NCI-H526 treated with DMSO at 0.1 percent for 48 hours (cell line): Measurements from ENCODE around the gene COQ2.
"Not testable (repeated sequence)": the region's sequence is repeated elsewhere in the genome, so short reads cannot be mapped to it uniquely, and the experiment has no call there.

Experiments used
- DNase-seq: peaks from one replicate; lab custom pipeline; 2025; lab: John Stamatoyannopoulos, UW

The COQ2 gene

DNA sequence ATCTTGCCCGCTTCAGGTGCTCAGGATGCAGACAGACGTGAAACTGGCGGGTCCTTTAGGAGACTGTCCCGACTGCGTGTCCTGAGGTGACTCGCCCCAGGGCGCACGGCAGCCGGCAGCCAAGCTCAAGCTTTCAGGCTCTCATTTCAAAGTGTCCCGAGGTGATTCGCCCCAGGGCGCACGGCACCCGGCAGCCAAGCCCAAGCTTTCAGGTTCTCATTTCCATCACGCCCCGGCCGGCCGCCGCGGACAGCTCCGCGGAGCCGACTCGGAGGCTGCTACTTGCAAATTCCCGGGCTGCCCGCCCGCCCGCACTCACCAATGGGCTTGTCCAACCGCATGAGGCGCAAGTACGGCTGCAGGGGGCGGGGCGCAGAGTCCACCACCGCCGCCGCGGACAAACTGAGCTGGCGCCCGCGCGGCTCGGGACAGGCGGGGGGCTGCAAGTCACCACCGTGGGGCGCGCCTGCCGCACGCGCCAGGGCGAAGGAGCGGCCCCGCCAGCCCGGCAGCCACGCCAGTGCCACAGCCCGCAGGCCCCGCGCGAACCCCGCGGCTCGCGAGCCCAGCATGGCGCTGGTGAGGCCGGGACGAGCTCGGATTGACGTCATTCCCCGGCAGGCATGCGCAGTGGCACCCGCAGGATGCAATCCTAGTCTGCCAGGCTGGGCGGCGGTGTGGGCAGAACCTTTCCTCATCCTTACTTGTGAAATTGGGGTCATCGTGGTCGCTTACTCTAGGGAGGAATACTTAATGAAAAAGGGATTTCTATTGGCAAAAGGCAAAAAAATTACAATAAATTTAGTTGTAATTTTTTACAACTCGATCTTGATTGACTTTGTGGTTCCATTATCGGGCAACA is at the start of gene COQ2:
Gene COQ2, minus strand, starts transcription at position 606 of the 862 bp plus-strand sequence. Its CDS starts 34 bp downstream, at position 572.
- DNase-seq: peak; percentile 58

- no peak for DNase-seq
Observed at GRCh38 chr4:83331956-83332355, 47.4 kb upstream of the COQ2 start.

DNA sequence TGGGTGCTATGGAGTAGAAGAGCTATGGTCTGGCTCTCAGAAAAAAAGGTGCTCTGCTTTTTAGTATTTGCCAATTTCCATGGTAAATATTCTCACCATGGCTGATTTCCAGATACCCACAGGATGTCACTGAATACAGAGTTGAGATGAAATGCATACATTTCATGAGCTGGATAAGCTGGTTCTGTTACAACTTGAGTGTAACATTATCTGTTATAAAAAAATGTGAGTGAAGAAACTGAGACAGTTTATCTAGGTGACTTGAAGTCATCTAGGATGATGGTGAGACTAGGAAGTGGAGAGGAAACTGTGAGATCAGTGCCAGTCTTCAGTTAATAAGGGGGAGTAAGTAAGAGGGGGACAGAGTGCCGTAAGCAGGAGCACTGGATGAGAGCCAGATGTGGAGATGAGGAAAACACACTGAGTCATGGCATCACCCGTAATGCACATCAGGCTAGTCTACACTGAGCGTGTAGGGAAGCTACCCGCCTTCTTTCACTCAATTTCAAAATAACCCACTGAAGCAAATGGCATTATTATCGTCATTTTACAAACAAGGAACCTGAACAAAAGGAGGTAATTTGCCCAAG is 45.0 kb upstream of the COQ2 start:
- DNase-seq: no peak

DNA sequence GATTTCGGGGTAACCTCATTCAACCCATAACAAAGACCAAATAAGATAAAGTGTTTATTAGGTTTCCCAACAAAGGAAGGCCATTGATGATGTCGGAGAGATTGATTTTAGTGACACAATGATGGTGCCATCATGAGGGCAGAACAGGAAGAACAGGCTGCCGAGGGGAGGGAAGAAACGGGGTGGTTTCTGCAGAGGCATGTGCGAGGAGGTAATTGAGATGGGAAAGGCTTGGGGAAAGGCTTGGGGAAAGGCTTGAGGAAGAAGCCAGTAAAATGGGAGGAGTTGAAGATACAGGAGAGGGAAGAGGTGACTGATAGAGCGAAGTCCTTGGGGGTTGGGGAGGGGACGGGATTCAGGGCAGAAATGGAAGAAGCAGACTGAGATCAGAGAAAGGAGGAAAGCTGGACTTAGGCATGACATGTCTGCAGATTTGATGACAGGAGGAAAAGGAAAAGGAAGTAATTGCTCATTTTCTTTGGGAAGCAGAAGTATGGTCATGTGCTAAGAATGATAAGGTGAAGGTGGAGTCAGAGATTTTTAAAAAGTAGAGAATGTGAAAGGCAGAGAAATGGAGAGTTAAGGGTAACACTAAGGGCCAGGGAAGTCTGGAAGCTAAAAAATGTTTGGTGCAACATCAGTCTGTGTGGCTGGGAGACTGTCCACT is 44.1 kb upstream of the COQ2 start:
- DNase-seq: no peak

GRCh38 chr4:83326546-83326945 is 41.9 kb upstream of the COQ2 start:
- no peak for DNase-seq

DNA sequence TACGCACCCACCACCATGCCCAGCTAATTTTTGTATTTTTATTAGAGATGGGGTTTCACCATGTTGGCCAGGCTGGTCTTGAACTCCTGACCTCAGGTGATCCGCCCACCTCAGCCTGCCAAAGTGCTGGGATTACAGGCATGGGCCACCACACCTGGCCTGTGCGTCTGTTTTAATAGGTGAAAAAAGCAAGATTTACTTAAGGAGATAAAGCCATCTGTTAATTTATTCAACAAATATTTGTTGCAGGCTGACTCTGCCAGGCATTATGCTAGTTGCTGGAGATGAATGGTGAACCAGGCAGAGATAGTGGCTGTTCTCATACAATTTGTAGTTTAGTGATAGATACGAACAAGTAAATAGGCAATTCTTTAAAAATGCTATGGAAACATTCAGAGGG is 40.7 kb upstream of the COQ2 start:
- not testable (repeated sequence) for DNase-seq

DNA sequence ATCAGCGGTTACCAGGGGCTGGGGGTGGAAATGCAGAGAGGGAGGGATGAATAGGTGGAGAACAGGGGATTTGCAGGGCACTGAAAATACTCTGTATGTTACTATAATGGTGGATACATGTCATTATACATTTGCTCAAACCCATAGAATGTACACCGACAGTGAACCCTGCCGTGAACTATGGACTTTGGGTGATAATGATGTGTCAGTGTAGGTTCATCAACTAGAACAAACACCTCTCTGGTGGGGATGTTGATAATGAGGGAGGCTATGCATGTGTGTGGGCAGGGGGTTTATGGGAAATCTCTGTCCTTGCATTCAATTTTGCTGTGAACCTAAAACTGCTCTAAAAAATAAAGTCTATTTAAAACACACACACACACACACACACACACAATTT is 38.5 kb upstream of the COQ2 start:
- DNase-seq: no peak

DNA sequence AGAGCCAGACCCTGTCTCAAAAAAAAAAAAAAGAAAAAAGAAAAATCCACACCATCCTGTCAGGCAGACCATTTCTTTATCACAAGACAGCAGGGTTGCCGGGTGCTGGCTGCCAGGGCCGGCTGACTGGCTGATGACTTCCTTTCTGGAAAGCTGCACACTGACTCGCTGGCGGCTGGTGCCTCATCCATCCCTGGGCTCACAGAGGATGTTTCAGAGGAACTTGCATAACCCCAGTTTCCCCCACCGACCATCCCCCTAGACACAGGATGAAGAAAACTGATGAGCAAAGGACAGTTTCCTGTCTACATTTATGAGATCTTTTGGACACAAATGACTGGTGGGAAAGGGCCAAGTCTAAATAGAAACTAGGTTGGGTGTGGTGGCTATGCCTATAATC is 36.0 kb upstream of the COQ2 start:
- DNase-seq: no peak

DNA sequence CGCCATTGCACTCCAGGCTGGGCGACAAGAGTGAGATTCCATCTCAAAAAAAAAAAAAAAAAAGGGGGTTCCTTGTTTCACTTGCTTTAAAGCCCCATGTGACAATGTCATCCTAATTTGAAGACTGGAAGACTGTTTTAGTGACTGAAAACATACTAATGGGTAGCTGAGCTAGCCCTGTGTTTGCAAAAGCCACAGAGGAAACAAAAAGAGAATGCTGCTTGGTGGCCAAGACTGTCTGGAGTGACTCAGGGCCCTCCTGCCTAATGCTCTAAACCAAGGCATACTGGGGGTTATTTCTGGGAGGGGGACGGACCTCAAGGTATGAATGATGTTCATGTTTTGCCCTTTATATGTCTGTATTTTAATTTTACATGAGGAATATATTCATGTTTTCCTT is 34.1 kb upstream of the COQ2 start:
- no peak for DNase-seq

GRCh38 chr4:83317671-83318070 is 33.1 kb upstream of the COQ2 start:
- DNase-seq: no peak

GRCh38 chr4:83316459-83317165 is 32.0 kb upstream of the COQ2 start:
- DNase-seq: no peak

- DNase-seq: no peak
Observed at GRCh38 chr4:83315341-83315870, 30.8 kb upstream of the COQ2 start.

- no peak for DNase-seq
Observed at GRCh38 chr4:83308672-83309071, 24.1 kb upstream of the COQ2 start.

DNA sequence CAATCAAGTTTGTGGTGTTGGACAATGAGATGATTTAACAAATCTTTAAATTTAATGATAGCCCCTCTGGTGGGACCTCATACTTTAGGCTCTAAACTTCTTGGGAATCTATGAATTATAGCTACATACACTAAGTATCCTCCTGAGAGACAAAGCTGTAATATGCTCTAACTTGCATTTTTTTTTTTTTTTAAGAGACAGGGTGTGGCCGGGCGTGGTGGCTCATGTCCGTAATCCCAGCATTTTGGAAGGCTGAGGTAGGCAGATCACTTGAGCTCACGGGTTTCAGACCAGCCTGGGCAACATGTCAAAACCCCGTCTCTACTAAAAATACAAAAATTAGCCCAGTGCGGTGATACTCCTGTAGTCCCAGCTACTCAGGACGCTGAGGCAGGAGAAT is 23.3 kb upstream of the COQ2 start:
- DNase-seq: no peak

DNA sequence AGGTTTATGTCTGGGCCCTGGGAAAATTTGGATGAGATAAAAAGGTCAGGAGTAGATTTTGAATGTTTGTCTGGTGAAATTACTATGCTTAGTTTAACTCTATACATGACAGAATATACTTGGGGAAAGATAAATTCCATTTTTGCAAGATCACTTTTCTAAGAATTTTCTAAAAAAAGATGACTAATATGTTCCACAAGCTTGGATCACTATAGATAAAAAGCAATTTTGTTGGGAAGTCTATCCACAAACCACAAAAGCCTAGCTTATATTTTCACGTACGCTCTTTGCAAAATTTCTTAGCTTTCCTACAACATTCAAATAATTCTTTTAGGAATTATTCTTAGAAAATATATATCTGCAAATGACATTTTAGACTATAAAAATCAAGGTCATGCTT is 20.6 kb upstream of the COQ2 start:
- no peak for DNase-seq

GRCh38 chr4:83297548-83298260 is 13.1 kb upstream of the COQ2 start:
- DNase-seq: no peak

GRCh38 chr4:83293305-83294046 is 8.9 kb upstream of the COQ2 start:
- no peak for DNase-seq

GRCh38 chr4:83290059-83290774 is 5.6 kb upstream of the COQ2 start:
- DNase-seq: not testable (repeated sequence)

DNA sequence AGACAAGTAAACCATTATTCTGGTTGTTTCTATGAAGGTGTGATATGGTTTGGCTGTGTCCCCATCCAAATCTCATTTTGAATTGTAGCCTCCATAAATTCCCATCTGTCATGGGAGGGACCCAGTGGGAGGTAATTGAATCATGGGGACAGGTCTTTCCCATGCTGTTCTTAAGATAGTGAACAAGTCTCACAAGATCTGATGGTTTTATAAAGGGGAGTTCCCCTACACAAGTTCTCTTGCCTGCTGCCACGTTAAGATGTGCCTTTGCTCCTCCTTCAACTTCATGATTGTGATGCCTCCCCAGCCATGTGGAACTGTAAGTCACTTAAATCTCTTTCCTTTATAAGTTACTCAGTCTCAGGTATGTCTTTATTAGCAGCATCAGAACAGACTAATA is 3.8 kb upstream of the COQ2 start:
- not testable (repeated sequence) for DNase-seq

DNA sequence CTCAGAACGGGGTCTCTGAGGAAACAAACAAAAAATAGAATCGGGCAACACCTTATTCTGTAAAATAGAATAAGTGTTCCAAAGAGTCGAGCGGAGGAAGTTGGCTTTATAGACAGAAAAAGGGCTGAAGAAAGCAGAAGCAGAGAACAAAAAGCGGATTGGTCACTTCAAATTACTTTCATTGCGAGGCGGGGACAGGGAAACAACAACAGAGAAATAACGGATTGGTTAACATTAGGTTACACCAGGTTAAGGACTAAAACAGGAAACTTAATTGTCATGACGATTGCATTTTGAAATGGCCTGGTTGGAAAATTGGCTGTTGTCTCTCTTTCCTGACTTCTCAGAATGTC is 433 bp upstream of the COQ2 start:
- no peak for DNase-seq
